ENCODE data around the gene SERINC2.

DNA sequence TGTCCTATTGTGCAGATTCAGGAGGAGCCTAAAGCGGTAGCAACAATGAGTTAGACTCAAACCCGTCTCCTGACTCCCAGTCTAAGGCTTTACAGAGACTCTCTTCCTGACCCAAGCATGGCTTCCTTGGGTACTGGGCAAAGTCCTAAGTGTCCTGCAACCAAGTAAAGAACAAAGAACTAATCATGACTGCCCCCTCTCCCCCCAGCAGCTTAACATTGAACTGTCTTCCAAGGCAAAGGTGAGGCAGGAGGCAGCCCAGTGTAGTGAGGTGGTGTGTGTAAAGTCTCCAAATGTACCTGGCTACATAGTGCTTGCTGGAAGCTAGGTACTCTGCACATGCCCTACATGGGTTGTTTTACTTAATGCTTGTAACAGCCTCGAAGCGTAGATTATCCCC lies 42.4 kb upstream of the SERINC2 start:
- TF ChIP-seq BHLHE40 (IDR thresholded peaks at IDR 0.05; ENCODE audit: low read depth, low read length) (no peak), PHF8 (IDR thresholded peaks at IDR 0.05; ENCODE audit: borderline replicate concordance, low read depth) (no peak), NR3C1 (IDR thresholded peaks at IDR 0.05) (no peak), EP300 (IDR thresholded peaks at IDR 0.05) (no peak), MAZ (IDR thresholded peaks at IDR 0.05; ENCODE audit: borderline replicate concordance, low read depth, low read length) (no peak), EHMT2 (IDR thresholded peaks at IDR 0.05; ENCODE audit: low read depth) (no peak), RFX5 (IDR thresholded peaks at IDR 0.05) (no peak), KDM5A (IDR thresholded peaks at IDR 0.05) (no peak), MYC (IDR thresholded peaks at IDR 0.05; ENCODE audit: borderline replicate concordance, low read length) (no peak), RAD21 (conservative IDR thresholded peaks at IDR 0.05 in 1 of 2, IDR thresholded peaks at IDR 0.05 in 1 of 2) (no peak)
- TF ChIP-seq, protein P1, sequence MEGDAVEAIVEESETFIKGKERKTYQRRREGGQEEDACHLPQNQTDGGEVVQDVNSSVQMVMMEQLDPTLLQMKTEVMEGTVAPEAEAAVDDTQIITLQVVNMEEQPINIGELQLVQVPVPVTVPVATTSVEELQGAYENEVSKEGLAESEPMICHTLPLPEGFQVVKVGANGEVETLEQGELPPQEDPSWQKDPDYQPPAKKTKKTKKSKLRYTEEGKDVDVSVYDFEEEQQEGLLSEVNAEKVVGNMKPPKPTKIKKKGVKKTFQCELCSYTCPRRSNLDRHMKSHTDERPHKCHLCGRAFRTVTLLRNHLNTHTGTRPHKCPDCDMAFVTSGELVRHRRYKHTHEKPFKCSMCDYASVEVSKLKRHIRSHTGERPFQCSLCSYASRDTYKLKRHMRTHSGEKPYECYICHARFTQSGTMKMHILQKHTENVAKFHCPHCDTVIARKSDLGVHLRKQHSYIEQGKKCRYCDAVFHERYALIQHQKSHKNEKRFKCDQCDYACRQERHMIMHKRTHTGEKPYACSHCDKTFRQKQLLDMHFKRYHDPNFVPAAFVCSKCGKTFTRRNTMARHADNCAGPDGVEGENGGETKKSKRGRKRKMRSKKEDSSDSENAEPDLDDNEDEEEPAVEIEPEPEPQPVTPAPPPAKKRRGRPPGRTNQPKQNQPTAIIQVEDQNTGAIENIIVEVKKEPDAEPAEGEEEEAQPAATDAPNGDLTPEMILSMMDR (IDR thresholded peaks at IDR 0.05) = no peak
- TF ChIP-seq, protein P2, sequence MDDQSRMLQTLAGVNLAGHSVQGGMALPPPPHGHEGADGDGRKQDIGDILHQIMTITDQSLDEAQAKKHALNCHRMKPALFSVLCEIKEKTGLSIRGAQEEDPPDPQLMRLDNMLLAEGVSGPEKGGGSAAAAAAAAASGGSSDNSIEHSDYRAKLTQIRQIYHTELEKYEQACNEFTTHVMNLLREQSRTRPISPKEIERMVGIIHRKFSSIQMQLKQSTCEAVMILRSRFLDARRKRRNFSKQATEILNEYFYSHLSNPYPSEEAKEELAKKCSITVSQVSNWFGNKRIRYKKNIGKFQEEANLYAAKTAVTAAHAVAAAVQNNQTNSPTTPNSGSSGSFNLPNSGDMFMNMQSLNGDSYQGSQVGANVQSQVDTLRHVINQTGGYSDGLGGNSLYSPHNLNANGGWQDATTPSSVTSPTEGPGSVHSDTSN (IDR thresholded peaks at IDR 0.05) = no peak
